GM19351 (cell line): ENCODE measurements around the gene MRPL52.
A peak's percentile ranks its signal among the peaks of the same experiment; 100 is the strongest.
"Not testable (repeated sequence)": the region's sequence is repeated elsewhere in the genome, so short reads cannot be mapped to it uniquely, and the experiment has no call there.

Experiments used
- ATAC-seq: cut with Tn5 transposase; IDR thresholded peaks from one replicate; pipeline ENCODE4 v1.9.1; 2021; ENCODE audit warnings: mild to moderate bottlenecking, moderate library complexity; ENCODE audit not compliant: unreplicated experiment

The MRPL52 gene

DNA sequence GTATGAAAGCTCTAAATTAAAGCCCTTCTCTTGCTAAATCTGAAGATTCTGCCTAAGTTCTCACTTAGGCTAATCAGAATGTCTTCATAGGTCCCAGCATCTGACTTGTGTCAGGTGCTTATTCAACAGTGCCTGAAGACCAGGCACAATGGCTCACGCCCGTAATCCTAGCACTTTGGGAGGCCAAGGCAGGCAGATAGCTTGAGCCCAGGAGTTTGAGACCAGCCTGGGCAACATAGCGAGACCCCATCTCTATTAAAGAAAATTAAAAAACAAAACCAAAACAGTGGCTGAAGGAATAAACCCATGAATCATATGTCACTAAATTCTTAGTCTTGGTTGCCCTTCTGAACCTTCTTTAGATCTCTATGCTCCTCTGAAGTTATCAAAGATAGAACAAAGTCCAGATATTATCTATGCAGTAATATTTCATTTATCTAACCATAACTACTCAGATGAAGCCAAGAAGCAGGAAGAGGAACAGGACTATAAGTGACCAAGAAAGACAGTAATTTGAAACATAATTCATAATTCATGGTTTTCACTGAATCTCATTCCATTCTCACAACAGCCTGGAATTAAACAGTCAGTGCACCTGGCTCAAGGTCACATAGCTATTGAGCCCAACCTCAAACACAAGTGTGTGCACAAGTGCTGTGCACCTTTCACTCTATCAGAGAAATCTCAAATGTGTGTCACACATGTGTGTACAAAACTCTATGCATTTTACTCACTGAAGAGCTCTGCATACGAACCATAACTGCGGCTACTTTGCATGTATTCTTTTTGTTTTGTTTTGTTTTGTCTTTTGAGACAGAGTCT lies 21.1 kb upstream of the MRPL52 start:
- ATAC-seq: no peak

DNA sequence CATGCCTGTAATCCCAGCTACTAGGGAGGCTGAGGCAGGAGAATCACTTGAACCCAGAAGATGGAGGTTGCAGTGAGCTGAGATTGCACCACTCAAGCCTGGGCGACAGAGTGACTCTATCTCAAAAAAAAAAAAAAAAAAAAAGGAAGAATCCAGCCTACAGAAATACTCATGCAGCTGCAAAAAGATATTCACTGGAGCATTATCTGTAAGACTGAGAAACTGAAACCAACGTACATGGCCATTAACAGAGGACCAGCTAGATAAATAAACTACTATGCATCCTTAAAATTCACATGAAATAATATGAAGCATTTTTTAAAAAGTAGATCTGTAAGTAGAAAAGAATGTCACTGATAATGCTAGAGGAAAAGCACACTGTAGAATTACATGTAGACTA lies 18.0 kb upstream of the MRPL52 start:
- ATAC-seq: no peak

DNA sequence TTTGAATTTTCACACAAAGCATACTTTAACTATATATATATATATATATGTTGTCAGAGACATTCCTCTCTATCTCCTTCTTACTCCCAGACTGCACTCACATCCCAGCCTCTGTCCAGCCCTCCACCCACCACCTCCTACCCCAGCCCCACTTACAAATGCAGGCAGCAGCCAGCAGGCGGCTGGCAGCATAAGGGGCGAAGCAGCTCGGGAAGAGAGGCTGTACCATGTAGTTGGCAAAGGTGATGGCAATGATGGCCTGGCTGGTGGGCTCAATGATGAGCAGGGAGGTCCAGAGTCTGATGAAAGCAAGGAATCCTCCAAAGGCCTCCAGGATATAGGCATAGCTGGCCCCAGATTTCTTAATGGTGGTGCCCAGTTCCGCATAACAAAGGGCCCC lies 16.9 kb upstream of the MRPL52 start:
- ATAC-seq: no peak

DNA sequence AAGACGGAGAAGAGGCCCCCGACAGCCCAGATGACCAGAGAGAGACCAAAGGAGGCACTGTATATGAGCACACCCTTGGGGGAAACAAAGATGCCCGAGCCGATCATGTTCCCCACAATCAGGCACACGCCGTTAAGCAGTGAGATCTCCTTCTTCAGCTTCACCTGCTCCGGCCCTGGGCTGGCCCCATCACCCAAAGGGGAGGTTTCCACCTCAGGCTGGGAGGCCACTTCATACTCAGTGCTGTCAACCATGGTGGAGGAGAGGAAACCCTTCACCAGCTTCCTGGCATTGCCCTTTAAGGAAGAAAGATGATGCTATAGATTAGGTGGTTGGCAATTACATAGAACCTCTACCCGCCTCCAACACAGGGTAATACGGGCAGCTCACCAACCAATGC lies 16.5 kb upstream of the MRPL52 start:
- ATAC-seq: no peak

DNA sequence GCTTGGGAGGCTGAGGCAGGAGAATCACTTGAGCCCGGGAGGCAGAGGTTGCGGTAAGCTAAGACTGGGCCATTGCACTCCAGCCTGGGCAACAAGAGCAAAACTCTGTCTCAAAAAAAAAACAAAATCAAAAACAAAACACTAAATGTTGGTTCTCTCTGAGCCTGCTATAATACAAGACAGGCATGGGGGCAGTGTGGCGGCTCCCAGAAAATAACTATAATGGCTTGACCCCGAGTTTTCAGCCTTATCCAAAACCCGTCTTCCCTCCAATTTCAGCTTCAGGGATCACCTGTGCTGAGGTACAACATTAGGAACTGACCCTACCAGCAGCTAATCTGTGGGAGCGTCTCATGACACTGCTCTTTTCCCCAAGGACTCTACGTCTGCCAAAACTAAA lies 15.3 kb upstream of the MRPL52 start:
- ATAC-seq: no peak

DNA sequence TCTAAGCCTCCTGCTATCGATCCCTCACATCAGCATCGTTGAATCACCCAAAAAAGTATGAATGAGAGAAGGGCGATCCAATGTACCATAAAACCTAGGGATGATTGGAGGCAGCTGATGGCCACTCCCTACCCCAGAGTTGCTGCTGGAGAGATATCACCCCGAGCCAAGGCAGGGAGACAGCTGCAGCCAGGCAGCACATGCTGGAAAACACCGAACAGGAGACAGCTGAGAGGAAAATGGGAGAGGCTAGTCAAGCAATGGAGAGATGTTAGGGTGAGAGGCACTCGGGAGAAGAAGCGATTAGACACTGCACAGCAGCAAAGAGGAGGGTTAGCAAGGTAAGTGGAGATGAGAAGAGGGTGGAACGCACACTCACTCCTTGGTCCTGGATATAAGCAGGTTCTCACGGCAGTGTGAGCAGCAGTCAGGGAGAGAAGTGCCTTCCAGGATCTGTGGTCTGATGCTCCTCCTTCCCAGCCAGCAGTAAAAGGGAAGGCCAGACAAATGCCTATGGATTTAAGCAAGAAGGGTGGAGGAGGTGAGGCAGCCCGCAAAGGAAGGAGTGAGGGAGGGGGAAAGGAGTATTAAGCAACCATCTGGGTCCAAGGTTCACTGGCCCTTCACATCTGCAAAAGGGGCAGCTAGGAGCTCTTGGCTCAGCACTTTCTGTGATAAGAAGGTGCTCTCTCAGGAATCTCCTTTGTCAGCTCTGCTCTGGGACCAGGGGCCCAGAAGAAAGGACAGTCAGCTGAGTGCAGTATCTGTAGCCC lies 14.6 kb upstream of the MRPL52 start, which contains the start of gene SLC7A7:
Gene SLC7A7 (minus strand): TSS at position 495 of the 773 bp plus-strand sequence. CDS start 2,037 bp downstream, outside the sequence.
- no peak for ATAC-seq

DNA sequence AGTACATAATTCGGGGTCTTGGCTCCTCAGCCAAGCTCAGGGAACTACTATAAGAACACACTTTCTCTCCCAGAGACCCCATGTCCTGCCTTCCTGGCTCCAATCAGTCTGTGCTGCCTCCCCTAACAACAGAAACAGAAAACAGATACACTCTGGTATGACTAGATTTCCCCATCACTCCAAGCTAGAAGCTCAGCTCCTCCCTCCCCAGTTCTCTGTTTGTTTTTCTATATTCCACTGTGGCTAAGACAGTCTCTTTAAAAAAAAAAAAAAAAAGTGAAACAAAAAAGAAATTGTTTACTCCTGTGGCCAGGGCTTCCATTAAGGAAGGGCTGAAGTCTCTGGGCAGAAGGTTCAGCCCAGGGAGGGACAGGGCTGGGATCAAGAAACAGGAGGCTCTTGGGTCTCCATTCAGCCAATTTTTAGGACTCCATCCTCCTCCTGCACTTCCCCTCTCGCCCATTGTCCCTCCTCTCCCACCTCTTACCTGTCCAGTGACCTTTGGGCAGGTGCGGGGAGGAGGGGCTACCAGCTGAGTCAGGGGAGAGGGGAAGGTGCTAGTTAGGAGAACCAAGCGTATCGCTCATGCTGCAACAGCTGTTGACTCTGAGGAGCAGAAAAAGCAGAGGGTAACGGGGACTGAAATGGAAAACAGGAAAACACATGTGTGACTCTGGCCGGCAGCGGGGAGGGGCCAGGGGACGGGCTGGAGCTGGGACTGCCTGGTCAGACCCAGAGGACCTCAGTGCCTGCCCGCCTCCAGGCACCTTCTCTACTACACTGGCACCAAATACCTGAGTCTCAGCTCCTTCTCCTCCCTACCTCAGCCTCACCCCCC lies 10.3 kb upstream of the MRPL52 start:
- no peak for ATAC-seq

DNA sequence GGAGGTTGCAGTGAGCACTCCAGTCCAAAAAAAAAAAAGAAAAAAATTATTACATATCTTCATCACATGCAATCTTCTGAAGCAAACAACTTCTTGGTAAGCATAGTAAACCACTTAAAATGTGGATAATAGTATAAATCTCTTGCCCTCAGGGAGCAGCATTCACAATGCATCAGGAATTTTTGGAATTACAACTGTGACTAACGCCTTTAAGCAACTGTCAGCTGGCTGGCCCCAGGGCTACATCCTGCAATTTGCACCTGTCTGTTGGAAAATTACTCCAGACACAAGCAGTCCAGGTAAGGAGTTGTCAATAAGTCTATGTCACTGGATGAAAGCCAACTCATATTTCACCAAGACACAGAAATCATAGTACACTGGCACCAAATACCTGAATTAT lies 9.0 kb upstream of the MRPL52 start:
- ATAC-seq: no peak

DNA sequence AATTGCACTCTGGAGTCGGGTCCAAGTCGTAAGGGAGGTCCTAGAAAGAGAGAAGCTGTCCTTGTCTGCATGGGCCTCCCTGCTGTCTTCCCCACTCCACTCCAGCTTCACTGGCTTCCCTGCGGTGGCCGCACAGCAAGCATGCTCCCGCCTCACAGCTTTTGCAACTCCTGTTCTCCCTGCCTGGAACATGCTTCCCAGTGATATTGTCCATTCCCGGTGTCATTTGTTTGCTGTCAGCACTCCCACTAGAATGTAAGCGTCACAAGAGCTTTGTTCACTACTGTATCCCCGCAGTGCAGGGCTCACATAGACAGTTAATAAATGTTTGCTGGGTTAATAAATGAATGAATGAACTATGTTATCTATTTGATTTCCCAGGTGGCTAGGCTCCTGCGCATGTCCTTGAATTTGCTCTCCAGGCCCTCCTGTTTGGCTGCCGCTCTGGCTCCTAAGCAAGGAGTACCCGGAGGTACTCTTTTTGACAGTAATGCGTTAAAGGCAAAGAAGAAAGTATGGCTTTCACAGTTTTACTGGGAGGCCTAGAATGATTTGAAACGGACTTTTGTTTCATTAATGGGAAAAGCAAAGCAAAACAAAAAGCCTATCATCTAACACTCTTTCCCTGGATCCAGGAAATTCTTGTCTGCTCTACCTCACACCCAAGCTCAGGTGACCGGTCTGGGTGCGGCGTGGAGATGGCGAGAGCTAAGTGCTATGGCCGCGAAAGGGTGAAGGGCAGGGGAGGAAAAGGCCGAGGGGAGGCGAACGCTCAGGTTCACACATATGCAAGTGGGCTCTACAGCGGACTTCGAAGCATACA lies 8.3 kb upstream of the MRPL52 start:
- no peak for ATAC-seq

DNA sequence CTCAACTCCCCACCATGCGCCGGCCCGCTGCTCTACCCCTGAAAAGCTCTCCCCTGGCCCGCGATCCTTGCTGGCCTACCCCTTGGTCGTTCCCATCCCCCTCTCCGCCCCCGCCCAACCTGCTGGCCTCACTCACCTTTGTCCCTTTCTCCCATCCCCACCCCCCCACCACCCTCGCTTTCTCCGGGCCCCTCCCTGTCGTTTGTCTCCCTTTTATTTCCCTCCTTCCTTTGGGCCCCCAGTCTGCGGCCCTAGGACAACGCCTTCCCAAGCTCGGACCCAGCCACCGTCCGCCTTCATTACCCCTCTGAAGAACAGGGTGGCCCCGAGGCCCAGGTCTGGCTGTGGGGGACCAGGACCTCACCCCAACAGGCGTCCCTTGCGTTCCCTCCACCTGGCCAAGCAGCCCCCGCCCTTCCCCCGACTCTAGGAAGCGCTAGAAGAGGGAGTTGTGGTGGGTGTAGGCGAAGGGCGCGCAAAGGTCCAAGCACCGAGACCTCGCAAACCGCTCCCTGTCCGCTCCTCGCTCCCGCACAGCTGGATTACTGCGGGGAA lies 7.6 kb upstream of the MRPL52 start:
- no peak for ATAC-seq

DNA sequence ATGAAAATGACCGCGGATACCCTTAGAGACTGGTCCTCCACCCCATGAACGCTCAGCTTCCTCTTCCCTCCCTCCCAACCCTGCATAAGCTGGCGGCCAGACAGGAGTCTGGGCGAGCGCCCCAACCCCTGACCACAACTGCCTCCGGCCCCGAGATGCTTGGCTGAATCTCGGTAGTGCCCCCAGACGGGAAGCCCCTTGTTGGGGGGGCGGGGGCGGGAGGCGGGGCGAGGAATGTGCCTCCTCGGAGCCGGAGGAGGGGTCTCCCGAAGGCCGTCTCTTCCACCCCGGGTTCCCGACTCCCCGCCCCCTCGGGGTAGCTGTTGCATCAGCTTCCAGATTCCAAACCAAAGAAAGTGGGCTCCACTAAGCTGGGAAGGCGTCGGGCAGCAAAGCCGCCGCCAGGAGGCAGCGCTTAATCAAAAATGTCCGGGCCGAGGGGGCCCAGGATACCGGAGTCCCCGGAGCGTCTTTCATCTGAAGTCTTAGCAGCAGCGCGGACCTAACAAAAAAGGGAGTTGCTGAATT lies 7.1 kb upstream of the MRPL52 start:
- peak; percentile 54 for ATAC-seq

DNA sequence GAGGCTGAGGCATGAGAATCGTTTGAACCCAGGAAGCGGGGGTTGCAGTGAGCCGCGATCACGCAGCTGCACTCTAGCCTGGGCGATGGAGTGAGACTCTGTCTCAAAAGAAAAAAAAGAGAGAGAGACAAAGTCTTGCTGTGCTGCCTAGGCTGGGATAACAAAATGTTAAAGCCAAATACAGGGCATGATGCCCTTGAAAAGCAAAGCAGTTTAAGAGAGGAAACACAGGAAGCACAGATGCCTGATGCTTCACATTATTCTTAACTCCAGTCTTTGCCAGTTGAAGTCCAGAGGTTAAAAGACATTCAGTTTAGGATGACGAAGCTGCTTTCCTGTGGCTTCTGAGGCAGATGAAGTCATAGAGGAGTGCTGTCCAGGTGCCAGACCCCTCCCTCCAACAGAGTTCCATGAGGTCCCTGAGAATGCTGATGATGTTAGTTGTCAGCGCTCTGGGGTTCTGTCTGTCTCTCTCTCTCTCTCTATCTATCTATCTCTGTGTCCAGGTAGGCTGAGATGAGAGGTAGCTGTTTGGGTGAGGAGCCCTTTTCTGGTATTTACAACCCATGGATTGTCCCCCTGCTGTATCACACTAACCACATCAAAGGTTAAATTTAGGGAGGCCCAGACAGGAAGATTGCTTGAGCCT lies 4.9 kb upstream of the MRPL52 start:
- ATAC-seq: no peak

DNA sequence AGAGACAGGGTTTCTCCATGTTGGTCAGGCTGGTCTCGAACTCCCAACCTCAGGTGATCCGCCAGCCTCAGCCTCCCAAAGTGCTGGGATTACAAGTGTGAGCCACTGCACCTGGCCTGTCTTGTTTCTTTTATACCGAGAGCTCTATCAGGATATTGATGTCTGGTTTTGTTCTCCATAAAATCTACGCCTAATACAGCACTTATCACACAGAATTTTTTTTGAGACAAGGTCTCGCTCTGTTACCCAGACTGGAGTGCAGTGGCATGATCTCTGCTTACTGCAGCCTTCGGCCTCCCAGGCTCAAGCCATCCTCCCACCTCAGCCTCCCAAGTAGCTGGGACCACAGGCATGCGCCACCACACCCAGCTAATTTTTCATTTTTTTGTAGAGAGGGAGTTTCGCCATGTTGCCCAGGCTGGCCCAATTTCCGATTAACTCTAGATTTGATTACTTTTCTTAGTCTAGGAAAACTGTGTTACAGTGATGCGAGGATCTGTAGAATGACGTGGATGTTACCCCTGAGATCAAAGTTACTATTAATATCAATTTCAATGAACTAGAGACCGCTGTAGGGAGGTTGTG lies 519 bp upstream of the MRPL52 start:
- ATAC-seq: not testable (repeated sequence)

DNA sequence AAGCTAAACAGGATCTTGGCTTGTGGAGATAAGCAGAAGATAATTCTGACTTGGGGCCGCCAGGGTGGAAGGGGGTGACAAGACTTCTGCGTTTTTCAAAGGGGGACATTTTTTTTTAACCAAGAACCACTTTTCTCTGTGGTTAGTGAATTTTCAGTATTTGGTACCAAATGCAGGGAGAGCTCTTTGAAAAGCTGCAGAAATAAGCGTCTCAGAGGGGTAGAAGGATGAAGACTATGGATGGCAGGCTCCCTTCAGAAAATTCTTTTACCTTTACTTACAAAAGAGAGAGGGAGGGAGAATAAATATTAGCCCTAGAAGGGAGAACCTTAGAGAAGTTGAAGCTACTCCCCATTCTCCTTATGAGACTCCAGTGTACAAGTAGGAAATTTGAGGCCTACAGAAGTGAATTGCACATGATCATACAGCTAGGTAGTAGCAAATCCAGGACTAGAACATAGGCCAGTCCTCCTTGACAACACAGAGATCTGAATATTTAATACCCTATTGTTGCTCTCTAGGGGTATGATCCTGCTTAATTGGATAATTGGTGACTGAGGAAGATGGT lies 840 bp downstream of the MRPL52 start:
- ATAC-seq: no peak

DNA sequence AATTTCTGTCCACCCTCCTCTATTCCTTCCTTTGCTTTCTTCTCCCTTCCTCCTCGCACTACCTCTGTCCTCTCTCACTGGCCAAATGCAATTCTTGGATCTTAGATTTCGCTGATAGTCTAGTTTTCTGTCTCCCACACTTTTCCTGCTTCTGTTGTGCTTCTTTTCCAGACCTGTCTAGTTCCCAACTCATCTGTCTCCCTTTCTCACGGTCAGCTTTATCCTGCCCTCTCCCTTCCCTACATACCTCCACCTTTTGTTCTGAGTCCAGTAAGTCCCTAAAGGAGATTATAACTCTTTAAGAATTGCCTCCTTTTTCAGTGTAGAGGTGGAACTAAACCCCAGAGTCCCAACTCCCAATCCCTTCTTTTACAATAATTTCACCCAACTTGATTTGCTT lies 5.8 kb downstream of the MRPL52 start:
- no peak for ATAC-seq

DNA sequence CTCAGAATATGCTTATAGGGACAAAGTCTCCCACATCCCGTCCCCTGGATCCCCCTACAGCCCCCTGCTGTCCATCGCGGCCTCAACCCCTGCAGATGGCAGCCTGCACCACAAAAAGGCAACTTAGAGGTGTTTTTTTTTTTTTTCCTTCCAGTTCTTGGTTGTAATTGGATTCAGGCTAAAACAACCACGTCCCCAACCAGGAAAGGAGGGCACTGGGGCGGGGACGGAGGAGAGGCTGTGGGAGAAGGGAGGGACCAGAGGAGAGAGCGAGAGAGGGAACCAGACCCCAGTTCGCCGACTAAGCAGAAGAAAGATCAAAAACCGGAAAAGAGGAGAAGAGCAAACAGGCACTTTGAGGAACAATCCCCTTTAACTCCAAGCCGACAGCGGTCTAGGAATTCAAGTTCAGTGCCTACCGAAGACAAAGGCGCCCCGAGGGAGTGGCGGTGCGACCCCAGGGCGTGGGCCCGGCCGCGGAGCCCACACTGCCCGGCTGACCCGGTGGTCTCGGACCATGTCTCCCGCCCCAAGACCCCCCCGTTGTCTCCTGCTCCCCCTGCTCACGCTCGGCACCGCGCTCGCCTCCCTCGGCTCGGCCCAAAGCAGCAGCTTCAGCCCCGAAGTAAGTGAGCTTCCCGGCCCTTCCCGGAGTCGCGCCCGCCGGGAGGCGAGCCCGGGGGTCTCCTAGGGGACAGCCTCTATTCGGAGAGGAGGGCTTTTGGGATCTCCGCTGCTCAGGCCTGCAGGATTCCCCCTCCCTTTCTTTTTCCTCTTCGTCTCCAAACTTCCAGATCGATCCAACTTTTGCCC lies 6.8 kb downstream of the MRPL52 start, which contains the start of gene MMP14:
Gene MMP14 (plus strand): TSS at position 285 of the 813 bp plus-strand sequence. CDS start 233 bp downstream, at position 518.
- ATAC-seq: no peak

DNA sequence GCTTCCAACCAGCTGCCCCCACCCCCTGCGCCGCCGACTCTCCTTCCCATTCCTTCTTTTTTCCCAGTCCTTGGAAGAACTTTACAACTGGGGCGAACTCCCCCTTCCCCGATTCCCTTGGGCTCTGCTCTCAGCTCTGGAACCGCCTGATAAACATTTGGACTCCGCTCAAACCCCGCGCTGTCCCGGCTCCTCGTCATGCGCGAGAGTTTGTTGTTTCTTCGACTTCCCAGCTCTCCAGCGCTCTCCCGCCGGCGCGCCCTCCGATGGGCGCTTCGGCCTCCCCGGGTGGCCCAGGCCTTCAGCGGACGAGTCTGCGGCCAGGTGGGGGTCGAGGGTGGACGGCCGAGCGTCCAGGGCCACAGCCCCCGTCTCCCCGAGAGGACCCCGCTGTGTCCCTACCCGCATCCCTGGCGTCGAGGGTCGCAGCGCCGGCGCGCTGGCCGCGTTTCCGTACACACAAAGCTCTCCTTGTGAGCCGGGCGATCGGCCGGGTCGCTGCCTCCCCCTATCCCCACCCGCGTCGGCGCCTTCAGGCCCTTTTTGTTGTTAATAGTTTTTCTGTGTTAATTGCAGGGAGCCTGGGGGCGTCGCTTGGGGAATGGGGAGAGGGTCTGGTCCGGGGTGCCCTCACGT lies 7.5 kb downstream of the MRPL52 start:
- no peak for ATAC-seq
